Uterus (tissue), 2 donors: ENCODE data around the gene NHSL1.

Experiments
- CTCF ChIP-seq, 4 experiments: fragments of 200-600 bp in 2 of 4; fragments of 450-650 bp in 2 of 4; sonication (generic) in 2 of 4; IDR thresholded peaks; one replicate each; pipeline ENCODE4 v1.5.1; 2016 to 2019; ENCODE audit warnings: antibody characterized with exemption in 4 of 4, mild to moderate bottlenecking in 2 of 4, moderate library complexity in 1 of 4
- POLR2A ChIP-seq, 2 donors: fragments of 450-650 bp; IDR thresholded peaks; one replicate each; pipeline ENCODE4 v1.6.1; 2016; ENCODE audit warnings: antibody characterized with exemption in 2 of 2, mild to moderate bottlenecking in 1 of 2, moderate library complexity in 1 of 2

- TF ChIP-seq CTCF (IDR thresholded peaks at IDR 0.05) (no peak), POLR2A (IDR thresholded peaks at IDR 0.05) (no peak)
Observed at GRCh38 chr6:138486249-138487101, 12.8 kb downstream of the NHSL1 start.
